HepG2 (cell line): Measurements from ENCODE around the gene PTHLH. TPM values are rescaled to one million over a fixed set of nuclear protein-coding genes. Genes with fewer than 3 reads are reported as not detected.
A peak's percentile ranks its signal among the peaks of the same experiment; 100 is the strongest.

Experiments
- DMAP1 ChIP-seq: IDR thresholded peaks from 2 replicates; pipeline ENCODE4 v1.6.1; 2016
- KLF13 ChIP-seq: sonication (generic); formaldehyde crosslinking; IDR thresholded peaks from 2 replicates; pipeline ENCODE4 v1.4.0; 2020; ENCODE audit warnings: mild to moderate bottlenecking, missing genetic modification reagents
- MAFK ChIP-seq, 2 experiments: IDR thresholded peaks in 1 of 2; conservative IDR thresholded peaks in 1 of 2; 2 replicates each; pipeline ENCODE4 v1.6.1; 2011; ENCODE audit warnings: improper control_type of control experiment in 2 of 2, low read length in 2 of 2
- MED13 ChIP-seq: sonication (generic); formaldehyde crosslinking; IDR thresholded peaks from 2 replicates; pipeline ENCODE4 v1.5.0; 2020; ENCODE audit warnings: missing genetic modification reagents
- NR1H2 ChIP-seq: sonication (generic); formaldehyde crosslinking; IDR thresholded peaks from 2 replicates; pipeline ENCODE4 v1.8.1; 2022; ENCODE audit warnings: low read depth, missing genetic modification reagents, borderline replicate concordance
- TBL1XR1 ChIP-seq: fragments of 150-350 bp; IDR thresholded peaks from 2 replicates; pipeline ENCODE4 v1.6.1; 2014; ENCODE audit warnings: borderline replicate concordance, low read length; ENCODE audit not compliant: partially characterized antibody
- TGIF2 ChIP-seq: IDR thresholded peaks from 2 replicates; pipeline ENCODE4 v1.6.1; 2016; ENCODE audit warnings: control low read depth, missing compliant biosample characterization
- YY1 ChIP-seq: IDR thresholded peaks from 2 replicates; pipeline ENCODE4 v1.6.1; 2011; ENCODE audit warnings: low read length, low read depth, moderate library complexity, mild to moderate bottlenecking; ENCODE audit not compliant: insufficient read depth, insufficient replicate concordance
- ZBTB20 ChIP-seq: sonication (generic); formaldehyde crosslinking; IDR thresholded peaks from 2 replicates; pipeline ENCODE4 v1.8.1; 2023; ENCODE audit warnings: missing genetic modification reagents, low read depth, mild to moderate bottlenecking, borderline replicate concordance
- ZFP82 ChIP-seq: sonication (generic); formaldehyde crosslinking; IDR thresholded peaks from 2 replicates; pipeline ENCODE4 v1.5.1; 2020; ENCODE audit warnings: mild to moderate bottlenecking, missing genetic modification reagents, borderline replicate concordance
- ZFP90 ChIP-seq: sonication (generic); formaldehyde crosslinking; IDR thresholded peaks from 2 replicates; pipeline ENCODE4 v1.8.0; 2022; ENCODE audit warnings: missing genetic modification reagents, mild to moderate bottlenecking, inconsistent platforms, borderline replicate concordance
- ZMAT3 ChIP-seq: sonication (generic); formaldehyde crosslinking; conservative IDR thresholded peaks from 2 replicates; pipeline ENCODE4 v1.7.0; 2021; ENCODE audit warnings: missing genetic modification reagents
- ZNF143 ChIP-seq: sonication (generic); formaldehyde crosslinking; IDR thresholded peaks from 2 replicates; pipeline ENCODE4 v1.4.0; 2020; ENCODE audit warnings: missing genetic modification reagents
- ZNF180 ChIP-seq: sonication (generic); formaldehyde crosslinking; IDR thresholded peaks from 2 replicates; pipeline ENCODE4 v1.4.0; 2020; ENCODE audit warnings: low read depth, missing genetic modification reagents, borderline replicate concordance
- ZNF484 ChIP-seq: sonication (generic); formaldehyde crosslinking; IDR thresholded peaks from 2 replicates; pipeline ENCODE4 v1.5.1; 2020; ENCODE audit warnings: mild to moderate bottlenecking, low read depth, missing genetic modification reagents, borderline replicate concordance
- ZNF543 ChIP-seq: sonication (generic); formaldehyde crosslinking; IDR thresholded peaks from 2 replicates; pipeline ENCODE4 v1.4.0; 2020; ENCODE audit warnings: mild to moderate bottlenecking, missing genetic modification reagents
- ZNF644 ChIP-seq: IDR thresholded peaks from 2 replicates; pipeline ENCODE4 v1.6.1; 2016; ENCODE audit warnings: low read depth
- ZNF790 ChIP-seq: sonication (generic); formaldehyde crosslinking; IDR thresholded peaks from 2 replicates; pipeline ENCODE4 v1.8.0; 2022; ENCODE audit warnings: missing genetic modification reagents, mild to moderate bottlenecking, borderline replicate concordance
- ZNF878 ChIP-seq: sonication (generic); formaldehyde crosslinking; IDR thresholded peaks from 2 replicates; pipeline ENCODE4 v1.8.1; 2023; ENCODE audit warnings: mild to moderate bottlenecking, missing genetic modification reagents, moderate library complexity
- polyA plus RNA-seq, 8 experiments: library from polyadenylated mRNA; depleted of rRNA in 3 of 8; stranded (reverse) in 7 of 8; unstranded in 1 of 8; fragments of >200 nt; fragmentation: Illumina TruSeq in 4 of 8; extraction: Trizol in 4 of 8; gene quantifications; 2 replicates each; pipeline versions ENCODE4 v1.2.1 to v1.2.3, GENCODE V29; 2011 to 2016; ENCODE audit warnings: low read depth in 4 of 8, missing spikeins in 1 of 8, mixed read lengths in 1 of 8; ENCODE audit not compliant: insufficient read depth in 1 of 8
- total RNA-seq, 5 experiments: library from RNA; depleted of rRNA; stranded (reverse); fragments of >200 nt; fragmentation: Illumina TruSeq; extraction: Trizol; gene quantifications; 2 replicates each; pipeline ENCODE4 v1.2.3, GENCODE V29; 2016; ENCODE audit warnings: low read depth in 1 of 5
- TF ChIP-seq, protein P1 (sequence below): fragments of 450-650 bp; IDR thresholded peaks from 2 replicates; pipeline ENCODE4 v1.6.1; 2017; ENCODE audit warnings: mild to moderate bottlenecking
- TF ChIP-seq, protein P2 (sequence below): sonication (generic); formaldehyde crosslinking; IDR thresholded peaks from 2 replicates; pipeline ENCODE4 v1.4.0; 2020; ENCODE audit warnings: missing genetic modification reagents

The PTHLH gene
- total and polyA plus RNA-seq, 2 of the 13 experiments (the other 11 are each of a cell fraction or from before 2014, with no cell fraction given) = 0.22 TPM; not detected in 1

DNA sequence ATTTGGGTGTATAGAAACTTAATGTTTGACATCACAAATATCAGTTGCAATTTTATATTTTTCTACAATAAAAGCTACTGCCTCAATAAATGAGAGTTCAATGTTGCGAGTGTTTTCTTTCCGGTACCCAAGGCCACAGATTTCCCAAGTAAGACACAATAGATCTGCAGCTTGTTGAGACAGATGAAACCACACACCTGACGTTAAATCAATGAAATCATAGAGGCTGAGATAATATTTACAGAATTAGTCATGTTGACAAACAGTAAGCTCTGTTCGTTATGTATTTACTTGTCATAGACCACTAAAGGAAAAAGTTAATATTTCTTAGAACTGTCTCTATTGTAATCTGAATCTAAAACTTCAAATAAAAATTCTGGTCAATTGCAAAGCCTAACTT lies 49.2 kb upstream of the PTHLH start (continued):
- no peak for TF ChIP-seq ZNF143 (CRISPR knock-in tag)
- TF ChIP-seq ZNF543 (CRISPR knock-in tag) = no peak
- TF ChIP-seq, protein P1, sequence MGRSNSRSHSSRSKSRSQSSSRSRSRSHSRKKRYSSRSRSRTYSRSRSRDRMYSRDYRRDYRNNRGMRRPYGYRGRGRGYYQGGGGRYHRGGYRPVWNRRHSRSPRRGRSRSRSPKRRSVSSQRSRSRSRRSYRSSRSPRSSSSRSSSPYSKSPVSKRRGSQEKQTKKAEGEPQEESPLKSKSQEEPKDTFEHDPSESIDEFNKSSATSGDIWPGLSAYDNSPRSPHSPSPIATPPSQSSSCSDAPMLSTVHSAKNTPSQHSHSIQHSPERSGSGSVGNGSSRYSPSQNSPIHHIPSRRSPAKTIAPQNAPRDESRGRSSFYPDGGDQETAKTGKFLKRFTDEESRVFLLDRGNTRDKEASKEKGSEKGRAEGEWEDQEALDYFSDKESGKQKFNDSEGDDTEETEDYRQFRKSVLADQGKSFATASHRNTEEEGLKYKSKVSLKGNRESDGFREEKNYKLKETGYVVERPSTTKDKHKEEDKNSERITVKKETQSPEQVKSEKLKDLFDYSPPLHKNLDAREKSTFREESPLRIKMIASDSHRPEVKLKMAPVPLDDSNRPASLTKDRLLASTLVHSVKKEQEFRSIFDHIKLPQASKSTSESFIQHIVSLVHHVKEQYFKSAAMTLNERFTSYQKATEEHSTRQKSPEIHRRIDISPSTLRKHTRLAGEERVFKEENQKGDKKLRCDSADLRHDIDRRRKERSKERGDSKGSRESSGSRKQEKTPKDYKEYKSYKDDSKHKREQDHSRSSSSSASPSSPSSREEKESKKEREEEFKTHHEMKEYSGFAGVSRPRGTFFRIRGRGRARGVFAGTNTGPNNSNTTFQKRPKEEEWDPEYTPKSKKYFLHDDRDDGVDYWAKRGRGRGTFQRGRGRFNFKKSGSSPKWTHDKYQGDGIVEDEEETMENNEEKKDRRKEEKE = no peak
- TF ChIP-seq ZNF878 (CRISPR knock-in tag) = no peak
- no peak for TF ChIP-seq DMAP1 (CRISPR knock-in tag)
- no peak for TF ChIP-seq ZBTB20 (CRISPR knock-in tag)
- TF ChIP-seq ZFP90 (CRISPR knock-in tag) = no peak
- TF ChIP-seq KLF13 (CRISPR knock-in tag) = no peak
- no peak for TF ChIP-seq NR1H2 (CRISPR knock-in tag)
- TF ChIP-seq, protein P2, sequence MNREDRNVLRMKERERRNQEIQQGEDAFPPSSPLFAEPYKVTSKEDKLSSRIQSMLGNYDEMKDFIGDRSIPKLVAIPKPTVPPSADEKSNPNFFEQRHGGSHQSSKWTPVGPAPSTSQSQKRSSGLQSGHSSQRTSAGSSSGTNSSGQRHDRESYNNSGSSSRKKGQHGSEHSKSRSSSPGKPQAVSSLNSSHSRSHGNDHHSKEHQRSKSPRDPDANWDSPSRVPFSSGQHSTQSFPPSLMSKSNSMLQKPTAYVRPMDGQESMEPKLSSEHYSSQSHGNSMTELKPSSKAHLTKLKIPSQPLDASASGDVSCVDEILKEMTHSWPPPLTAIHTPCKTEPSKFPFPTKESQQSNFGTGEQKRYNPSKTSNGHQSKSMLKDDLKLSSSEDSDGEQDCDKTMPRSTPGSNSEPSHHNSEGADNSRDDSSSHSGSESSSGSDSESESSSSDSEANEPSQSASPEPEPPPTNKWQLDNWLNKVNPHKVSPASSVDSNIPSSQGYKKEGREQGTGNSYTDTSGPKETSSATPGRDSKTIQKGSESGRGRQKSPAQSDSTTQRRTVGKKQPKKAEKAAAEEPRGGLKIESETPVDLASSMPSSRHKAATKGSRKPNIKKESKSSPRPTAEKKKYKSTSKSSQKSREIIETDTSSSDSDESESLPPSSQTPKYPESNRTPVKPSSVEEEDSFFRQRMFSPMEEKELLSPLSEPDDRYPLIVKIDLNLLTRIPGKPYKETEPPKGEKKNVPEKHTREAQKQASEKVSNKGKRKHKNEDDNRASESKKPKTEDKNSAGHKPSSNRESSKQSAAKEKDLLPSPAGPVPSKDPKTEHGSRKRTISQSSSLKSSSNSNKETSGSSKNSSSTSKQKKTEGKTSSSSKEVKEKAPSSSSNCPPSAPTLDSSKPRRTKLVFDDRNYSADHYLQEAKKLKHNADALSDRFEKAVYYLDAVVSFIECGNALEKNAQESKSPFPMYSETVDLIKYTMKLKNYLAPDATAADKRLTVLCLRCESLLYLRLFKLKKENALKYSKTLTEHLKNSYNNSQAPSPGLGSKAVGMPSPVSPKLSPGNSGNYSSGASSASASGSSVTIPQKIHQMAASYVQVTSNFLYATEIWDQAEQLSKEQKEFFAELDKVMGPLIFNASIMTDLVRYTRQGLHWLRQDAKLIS (CRISPR knock-in tag) = no peak
- TF ChIP-seq TGIF2 (CRISPR knock-in tag) = no peak
- no peak for TF ChIP-seq ZFP82 (CRISPR knock-in tag)
- TF ChIP-seq ZMAT3 (CRISPR knock-in tag) = no peak
- TF ChIP-seq YY1 = no peak
- TF ChIP-seq MAFK (conservative IDR thresholded peaks at IDR 0.05 in 1 of 2, IDR thresholded peaks at IDR 0.05 in 1 of 2; ENCODE audit: low read length in 2 of 2) = no peak
- no peak for TF ChIP-seq TBL1XR1
- 0 out of 2 replicates have a peak, but pooled peaks have one; percentile 2 for TF ChIP-seq ZNF644
- no peak for TF ChIP-seq ZNF484
- TF ChIP-seq ZNF180 (CRISPR knock-in tag) = no peak
- no peak for TF ChIP-seq ZNF790 (CRISPR knock-in tag)
- TF ChIP-seq MED13 = no peak
